NCI-H2107 treated with DMSO at 0.1 percent for 48 hours (cell line): ENCODE results near the gene CD46.
A peak's percentile ranks its signal among the peaks of the same experiment; 100 is the strongest.
"Not testable (repeated sequence)": the region's sequence is repeated elsewhere in the genome, so short reads cannot be mapped to it uniquely, and the experiment has no call there.

Experiments used
- DNase-seq: peaks from one replicate; lab custom pipeline; 2025; ENCODE audit not compliant: unreplicated experiment; lab: John Stamatoyannopoulos, UW

CD46 gene

DNA sequence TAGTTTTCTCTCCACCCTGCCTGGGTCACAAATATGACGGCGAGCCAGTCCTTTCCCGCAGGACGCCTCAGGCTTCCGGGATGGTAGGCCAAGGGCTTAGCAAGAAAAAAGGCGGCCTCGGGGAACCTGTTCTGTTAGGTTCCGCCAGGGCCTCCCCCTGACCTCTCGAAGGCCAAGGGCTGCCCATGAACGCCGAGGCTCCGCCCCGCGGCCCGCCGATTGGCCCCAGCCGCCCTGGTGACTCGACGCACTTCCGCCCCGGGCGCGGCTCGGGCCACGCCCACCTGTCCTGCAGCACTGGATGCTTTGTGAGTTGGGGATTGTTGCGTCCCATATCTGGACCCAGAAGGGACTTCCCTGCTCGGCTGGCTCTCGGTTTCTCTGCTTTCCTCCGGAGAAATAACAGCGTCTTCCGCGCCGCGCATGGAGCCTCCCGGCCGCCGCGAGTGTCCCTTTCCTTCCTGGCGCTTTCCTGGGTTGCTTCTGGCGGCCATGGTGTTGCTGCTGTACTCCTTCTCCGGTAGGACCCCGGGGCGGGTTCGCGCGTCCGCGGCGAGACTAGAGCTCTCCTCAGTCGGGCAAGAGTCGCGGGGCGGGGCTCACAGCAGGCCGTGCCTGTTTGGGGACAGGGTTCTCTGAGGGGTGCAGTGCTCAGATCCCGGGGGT lies at the start of gene CD46:
TSS of gene CD46 (plus strand) at position 265 of the 666 bp plus-strand sequence. CDS start at position 424, 159 bp downstream.
- DNase-seq = peak; percentile 91

DNA sequence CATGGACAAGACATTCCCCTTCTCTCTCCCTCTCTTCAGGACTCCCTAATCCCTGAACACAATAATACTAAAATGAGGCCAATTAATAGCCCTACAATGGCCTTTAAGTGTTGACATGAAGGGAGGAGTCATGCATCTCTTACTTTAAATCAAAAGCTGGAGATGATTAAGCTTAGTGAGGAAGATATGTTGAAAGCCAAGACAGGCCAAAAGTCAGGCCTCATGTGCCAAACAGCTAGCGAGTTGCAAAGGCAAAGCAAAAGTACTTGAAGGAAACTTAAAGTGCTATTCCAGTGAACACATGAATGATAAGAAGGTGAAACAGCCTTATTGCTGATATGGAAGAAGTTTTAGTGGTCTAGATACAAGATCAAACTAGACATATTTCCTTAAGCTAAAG lies 49.5 kb upstream of the CD46 start:
- no peak for DNase-seq

DNA sequence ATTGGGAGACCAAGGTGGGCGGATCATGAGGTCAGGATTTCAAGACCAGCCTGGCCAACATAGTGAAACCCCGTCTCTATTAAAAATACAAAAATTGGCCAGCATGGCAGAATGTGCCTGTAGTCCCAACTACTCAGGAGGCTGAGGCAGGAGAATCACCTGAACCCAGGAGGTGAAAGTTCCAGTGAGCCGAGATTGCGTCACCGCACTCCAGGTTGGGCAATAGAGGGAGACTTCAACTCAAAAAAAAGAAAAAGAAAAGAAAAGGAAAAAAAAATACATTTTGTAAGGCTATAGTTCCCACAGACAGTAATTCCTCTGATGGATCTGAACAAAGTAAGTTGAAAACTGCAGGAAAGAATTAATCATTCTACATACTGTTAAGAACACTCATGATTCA lies 48.1 kb upstream of the CD46 start:
- no peak for DNase-seq

DNA sequence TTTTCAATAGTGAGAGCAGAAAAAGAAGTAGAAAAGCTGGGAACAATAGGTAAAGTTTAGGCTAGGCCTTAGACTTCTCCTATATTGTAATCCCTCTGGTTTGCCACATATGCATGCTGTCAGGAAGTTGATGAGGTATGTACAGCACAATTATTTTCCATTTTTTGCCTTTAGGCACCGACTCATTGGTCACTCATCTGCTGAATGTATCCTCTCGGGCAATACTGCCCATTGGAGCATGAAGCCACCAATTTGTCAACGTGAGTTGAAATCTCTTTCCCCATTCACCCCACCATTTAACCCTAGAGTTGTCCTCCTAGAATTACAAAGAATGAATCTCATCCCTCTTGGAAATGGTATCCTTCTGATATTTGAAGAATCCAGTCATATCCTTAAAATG lies 43.9 kb upstream of the CD46 start:
- DNase-seq = not testable (repeated sequence)

DNA sequence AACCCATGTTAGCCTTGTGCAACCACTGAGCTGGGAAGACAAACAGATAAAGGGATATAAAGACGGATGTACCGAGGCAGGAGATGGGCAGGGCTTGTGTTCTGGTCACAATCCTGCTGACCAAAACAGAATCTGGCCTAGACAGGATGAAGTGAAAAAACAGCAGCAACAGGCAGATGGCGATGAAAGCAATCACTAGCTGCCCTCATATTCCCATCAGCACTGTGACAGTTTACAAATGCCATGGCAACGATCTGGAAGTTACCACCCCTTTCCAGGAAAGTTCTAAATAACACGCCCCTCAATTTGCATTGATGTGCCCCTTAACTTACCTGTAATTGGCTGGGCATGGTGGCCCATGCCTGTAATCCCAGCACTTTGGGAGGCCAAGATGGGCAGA lies 40.6 kb upstream of the CD46 start:
- DNase-seq = no peak

DNA sequence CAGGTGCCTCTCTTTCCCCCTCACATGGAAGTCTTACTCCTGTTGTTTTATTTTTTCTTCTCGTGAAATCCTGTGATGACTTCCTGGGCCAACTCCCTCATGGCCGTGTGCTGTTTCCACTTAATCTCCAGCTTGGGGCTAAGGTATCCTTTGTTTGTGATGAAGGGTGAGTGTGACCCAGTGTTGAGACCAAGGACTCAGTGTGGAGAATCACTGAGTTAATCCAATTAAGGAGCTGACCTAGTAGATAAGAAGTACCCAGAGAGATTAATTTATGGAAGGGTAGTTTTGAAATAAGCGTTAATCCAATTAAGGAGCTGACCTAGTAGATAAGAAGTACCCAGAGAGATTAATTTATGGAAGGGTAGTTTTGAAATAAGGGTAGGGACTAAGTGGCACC lies 39.2 kb upstream of the CD46 start:
- not testable (repeated sequence) for DNase-seq

DNA sequence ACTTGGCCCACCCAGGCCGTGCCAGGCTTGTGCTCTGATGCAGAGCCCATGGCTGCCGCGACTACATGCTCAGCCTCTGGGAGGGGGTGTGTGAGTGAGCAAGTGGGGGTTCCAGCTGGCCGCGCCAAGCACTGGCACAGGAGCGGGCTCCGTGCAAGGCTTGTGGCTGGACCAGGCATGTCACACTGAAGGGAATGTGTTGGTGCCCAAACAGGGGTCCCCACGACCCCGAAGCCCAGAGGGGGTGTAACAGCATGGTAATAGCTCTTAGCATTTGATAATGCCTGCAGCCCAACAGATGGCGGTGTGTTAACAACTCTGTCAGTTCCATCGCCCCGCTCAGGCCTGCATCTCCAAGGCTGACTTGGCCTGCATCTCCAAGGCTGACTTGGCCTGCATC lies 38.3 kb upstream of the CD46 start:
- no peak for DNase-seq

DNA sequence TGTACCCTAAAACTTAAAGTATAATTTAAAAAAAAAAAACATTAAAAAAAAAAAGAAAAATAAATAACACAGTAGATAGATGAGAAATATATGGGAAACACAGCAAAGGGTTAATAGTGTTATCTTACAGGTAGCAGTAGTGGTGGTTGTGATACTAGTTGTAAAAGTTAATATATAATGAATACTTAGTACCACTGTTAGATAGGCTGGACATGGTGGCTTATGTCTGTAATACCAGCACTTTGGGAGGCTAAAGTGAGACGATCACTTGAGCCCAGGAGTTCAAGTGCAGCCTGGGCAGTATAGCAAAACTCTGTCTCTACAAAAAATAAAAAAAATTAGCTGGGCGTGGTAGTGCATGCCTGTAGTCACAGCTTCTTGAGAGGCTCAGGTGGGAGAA lies 32.6 kb upstream of the CD46 start:
- no peak for DNase-seq

DNA sequence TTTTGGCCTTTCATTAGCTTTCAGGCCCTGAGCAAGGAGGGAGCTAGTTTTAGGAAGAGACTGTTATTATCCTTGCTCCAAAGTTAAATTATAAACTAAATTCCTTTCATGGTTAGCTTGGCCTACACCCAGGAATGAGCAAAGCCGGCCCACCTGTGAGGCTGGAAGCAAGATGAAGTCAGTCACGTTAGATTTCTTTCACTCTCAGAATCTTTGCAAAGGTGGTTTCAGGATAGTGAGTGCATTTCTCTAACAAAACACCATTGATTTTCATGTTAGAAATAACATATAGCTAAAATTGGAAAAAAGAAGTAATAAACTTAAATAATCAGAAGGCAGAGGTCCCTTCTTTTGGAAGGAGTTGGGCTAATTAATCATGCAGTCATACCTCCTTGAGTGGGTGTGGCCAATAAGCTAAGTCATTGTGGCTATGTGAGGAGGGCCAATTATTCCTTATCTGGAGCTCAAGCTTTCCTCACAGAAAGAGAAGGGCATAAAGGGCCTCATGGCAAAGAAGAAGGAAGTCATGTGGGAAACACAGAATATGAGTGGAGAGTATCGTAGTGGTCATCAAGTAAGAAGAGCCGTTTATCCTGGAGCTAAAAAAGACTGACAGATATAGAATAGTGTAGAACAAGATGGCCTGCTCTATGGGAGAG lies 23.5 kb upstream of the CD46 start:
- DNase-seq = not testable (repeated sequence)

DNA sequence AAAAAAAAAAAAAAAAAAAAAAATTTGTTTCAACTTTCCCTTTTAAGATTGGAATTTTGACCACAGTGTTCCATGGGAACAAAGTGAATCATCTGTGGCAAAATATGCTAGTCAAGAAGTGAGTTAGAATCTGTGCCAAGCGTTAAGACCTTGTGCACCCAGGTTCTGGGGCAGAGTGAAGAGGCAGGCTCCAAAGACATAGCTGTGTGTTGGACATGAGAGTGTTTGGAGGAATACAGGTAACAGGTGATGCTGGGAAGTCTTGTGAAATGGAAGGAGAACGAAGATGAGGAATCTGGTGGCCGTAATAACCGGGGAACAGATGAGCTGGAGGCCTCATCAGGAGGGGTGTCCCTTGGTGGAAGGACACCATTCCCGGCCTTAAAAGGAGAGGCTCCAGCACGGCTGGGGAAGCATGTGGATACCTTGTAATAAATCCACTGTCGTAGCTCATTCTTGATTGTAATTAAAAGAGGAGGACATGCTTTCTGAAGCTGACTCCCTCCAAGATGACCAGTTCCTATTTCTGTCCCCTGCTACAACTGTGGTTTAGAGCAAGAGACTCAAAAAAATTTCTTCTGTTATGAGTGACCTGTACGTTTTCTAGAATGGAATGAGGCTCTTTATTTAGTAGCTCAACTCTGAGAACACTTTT lies 14.2 kb upstream of the CD46 start:
- DNase-seq = not testable (repeated sequence)

DNA sequence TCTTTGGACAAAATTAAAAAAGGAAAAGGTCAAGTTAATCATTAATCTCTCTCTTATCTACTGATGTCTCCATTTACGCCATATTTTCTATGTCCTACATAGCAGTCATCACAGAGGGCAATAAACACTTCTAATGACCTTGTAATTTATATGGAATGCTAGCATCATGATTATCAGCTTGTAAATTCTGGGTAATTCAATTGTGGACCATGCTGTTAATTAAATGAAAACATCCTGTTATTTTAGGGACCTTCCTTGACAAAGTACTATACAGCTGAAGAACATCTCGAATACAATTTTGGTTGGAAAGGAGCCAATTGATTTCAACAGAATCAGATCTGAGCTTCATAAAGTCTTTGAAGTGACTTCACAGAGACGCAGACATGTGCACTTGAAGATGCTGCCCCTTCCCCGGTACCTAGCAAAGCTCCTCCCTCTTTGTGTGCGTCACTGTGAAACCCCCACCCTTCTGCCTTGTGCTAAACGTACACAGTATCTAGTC lies 13.6 kb upstream of the CD46 start:
- not testable (repeated sequence) for DNase-seq

DNA sequence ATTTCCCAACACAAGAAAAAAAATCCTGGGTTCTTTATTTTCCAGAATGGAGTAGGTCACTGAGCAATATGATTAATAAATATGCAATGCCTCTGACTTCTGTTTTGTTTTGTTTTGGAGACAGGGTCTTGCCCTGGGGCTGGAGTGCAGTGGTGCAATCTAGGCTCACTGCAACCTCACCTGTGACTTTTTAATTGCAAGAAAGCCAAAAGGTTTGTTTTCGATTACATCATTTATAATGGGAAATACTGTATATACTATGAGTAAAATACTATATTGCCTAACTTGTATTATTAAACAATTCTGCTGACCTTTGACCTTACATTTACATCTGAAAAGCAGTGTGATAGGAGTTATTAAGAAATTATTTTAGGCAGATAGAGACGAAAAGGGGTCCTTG lies 11.6 kb upstream of the CD46 start:
- no peak for DNase-seq

DNA sequence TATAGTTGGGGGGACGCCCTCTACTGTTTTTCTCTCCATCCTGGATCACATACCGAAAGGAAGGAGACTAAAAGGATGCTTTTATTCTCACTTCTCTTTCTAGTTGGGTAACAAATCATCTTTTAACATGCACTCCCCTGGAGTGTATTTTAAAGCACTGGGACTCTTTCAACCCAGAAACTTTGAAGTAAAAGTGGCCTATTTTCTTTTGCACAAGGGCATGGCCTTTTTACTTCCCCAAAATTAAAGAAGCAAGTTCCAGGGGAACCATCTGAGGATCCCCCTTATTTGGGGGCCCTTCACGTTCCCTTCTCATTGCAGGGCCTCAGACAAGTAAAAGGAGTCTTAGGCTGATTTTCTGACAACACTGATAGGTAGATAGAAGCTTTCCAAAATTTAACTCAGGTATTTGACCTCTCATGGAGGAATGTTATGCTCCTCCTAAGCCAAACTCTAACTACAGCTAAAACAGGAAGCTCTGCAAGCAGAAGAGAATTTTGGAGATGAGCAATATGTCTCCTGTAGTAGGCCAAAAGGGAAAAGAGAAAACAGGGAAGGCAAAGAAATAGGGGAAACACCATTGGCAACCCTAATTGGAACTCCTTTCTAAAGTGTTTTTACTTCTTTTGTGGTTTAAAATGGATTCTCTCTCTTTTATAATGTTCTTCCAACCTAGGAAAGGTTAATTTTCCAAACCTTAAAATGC lies 8.9 kb upstream of the CD46 start:
- no peak for DNase-seq

DNA sequence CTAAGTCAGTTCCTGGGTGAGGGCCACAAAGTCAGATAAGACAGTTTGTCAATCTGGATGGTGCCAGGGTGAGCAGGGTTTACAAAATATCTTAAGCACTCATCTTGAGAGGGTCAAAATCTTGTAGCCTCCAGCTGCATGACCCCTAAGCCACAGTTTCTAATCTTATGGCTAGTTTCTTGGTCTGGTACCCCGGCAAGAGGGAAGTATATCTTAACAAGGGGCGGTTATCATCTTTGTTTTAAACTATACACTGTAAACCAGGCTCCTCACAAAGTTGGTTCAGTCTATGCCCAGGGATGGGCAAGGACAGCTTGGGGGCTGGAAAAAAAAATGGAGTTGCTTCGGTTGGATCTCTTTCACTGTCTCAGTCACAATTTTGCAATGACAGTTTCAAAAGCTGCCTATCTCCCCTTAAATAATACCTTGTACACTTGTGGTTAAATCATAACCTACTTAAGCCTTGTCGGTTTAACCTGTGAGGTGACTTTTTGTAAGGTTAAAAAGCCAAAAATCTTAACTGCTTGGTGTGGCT lies 7.8 kb upstream of the CD46 start:
- DNase-seq = no peak

DNA sequence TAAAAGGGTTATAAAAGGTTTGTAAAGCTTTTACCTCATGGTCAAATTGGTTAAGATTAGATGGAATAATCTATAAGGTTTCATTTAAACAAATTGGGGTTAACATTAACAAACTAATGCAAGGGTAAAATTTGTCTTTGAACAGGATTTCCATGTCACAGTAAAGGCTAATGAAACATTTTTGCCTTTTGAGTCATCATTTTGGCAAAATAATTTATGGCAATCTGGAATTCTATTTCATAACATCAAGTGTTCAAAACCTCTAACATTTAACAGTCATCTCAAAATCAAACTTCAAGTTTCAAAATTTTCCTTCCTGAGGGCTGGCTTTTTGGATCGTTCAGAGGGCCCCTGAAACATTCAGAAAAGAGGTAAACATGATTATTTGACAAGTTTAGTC lies 6.6 kb upstream of the CD46 start:
- no peak for DNase-seq

DNA sequence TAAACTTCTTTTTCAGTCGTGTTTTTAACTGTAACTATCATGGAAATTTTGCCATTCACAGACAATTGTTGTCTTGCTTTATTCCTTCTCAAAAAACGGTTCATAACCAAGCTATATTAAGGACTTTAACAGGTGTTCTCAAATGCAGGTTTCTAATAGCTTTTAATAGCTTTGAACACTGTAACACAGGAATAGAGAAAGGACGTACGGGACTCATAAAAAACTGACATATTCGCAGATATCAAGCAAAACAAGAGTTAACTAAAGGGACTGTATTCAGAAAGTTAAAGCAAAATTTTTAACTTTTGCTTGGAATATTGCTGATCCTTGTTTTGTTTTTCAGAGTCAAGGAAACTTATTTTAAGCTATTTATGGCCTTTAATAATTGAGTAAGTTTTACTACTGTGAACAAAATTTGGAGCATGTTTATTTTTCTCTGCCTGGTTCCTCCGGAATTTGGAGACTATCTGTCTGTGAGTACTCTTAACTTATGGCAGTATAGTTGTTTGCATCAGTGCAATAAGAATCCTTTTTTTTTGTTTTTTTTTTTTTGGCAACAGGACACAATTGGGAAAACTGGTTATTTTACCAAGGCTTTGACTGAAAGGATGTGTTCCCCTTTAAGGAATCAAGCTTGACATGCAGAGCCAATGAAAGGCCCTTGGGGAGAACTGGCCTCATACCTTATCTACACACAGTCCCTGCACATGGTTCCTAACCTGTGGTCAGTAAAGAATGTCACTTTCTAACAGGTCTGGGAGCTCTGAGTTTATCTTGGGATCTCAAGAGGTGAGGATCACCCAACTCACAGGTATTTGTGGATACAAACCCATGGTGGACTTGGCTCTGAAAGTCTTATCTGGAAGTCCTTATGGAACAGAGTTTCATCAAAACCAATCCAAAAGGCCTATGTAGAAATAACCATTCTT lies 5.8 kb upstream of the CD46 start:
- no peak for DNase-seq

DNA sequence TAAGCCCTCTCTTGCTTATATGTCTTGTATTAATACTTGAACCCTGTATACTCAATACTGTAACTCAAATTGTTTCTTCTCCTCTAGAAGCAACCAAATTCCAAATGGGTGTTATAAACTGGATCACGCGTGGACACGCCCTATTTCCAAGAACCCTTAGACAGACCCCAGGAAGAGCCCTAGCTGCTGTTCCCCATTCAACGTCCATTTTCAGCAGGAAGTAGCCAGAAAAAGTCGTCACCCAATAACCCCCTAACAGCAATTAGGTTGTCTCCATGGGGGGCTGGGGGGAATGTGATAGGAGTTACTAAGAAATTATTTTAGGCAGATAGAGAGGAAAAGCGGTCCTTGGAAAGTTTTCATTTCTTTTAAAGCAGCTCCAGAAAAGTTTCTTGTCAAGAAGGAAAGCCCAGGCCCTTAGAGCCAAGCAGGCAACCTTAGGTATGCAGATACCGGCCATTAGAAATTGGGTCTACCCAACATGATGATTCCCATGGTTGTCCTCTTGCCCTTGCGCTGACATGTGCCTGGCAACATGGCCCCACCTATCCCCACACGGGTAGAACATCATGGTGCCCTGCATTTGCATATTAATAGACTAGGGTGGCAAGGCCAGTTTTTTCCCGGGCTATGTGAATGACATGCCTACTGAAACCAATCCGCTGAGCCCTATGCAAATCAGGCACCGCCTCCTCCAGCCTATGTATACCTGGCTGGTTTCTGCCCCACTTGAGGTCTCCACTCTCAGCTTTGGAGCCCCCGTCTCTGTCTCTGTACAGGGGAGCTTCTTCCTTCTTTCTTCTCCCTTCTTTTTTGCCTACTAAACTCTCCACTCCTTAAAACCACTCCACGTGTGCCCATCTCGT lies 4.0 kb upstream of the CD46 start:
- DNase-seq = no peak

DNA sequence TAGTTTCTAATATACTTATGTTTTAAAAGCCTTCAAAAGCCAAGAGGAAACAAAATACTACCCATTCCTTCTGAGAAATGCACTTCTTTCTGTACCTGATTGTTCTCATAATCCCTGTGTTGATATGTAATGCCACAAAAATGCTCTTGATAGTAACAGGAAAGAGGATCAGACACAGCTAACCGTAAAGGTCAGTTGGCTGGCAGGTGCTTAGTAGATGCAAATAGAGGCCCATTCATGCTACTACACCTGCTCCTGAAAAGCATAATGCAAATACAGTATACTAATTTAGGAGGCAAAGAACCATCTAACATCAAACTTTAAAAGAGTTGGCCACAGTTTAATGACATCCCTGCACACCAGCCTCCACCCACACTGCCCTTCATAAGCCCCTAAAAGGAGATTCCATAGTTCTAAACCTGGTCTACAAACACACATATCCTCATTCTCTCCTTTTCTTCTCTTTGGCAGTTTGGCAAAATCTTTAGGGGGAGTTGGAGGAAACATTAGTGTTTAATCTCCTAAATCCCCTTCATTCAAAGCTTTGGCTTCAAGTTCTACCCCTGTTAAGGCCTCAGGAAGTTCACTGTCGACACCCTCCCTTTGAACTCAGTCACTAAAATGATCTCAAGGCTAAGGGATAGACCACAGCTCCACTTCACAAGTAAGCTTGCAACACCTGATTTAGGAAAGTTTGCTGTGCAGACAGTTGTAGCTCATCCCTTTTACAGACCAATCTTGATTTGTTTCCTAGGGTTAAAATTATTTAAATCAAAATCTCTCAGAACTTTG lies 2.9 kb upstream of the CD46 start:
- DNase-seq = peak; percentile 98
